PC-9 (cell line): ENCODE measurements around the gene ZNF236.

Source experiments
- EZH2 ChIP-seq: fragments of 200-600 bp; sonication (generic); IDR thresholded peaks from 2 replicates; pipeline ENCODE4 v1.8.0; 2017; ENCODE audit warnings: antibody characterized with exemption, low read depth
- TF ChIP-seq, protein P1 (sequence below): fragments of 200-600 bp; sonication (generic); conservative IDR thresholded peaks from 2 replicates; pipeline ENCODE4 v1.6.1; 2017; ENCODE audit warnings: mixed run types, antibody characterized with exemption, mild to moderate bottlenecking, moderate library complexity

- TF ChIP-seq, protein P1, sequence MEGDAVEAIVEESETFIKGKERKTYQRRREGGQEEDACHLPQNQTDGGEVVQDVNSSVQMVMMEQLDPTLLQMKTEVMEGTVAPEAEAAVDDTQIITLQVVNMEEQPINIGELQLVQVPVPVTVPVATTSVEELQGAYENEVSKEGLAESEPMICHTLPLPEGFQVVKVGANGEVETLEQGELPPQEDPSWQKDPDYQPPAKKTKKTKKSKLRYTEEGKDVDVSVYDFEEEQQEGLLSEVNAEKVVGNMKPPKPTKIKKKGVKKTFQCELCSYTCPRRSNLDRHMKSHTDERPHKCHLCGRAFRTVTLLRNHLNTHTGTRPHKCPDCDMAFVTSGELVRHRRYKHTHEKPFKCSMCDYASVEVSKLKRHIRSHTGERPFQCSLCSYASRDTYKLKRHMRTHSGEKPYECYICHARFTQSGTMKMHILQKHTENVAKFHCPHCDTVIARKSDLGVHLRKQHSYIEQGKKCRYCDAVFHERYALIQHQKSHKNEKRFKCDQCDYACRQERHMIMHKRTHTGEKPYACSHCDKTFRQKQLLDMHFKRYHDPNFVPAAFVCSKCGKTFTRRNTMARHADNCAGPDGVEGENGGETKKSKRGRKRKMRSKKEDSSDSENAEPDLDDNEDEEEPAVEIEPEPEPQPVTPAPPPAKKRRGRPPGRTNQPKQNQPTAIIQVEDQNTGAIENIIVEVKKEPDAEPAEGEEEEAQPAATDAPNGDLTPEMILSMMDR = no peak
- no peak for TF ChIP-seq EZH2
Measured at GRCh38 chr18:76894566-76895346, 72.4 kb downstream of the ZNF236 start.
